ENCODE results near the gene NSD1.

NSD1 gene

GRCh38 chr5:177313561-177314259, 180.1 kb downstream of the NSD1 start:
- no peaks in the 10 kb centered on the region for H3K9me3 ChIP-seq (ENCODE audit: control insufficient read depth, low read length)
- H3K36me3 ChIP-seq (ENCODE audit: control insufficient read depth, insufficient read depth, low read length, severe bottlenecking), result peaks cover 5% of the 10 kb centered on the region
- H3K27me3 ChIP-seq (replicated peaks; ENCODE audit: control insufficient read depth, insufficient read depth, low read length), result no peaks in the 10 kb centered on the region
- H3K9ac ChIP-seq (ENCODE audit: low read length), result no peak overlapping the region
- no peak for DNase-seq (ENCODE audit: low read depth)
- no peak overlapping the region for H3K4me3 ChIP-seq (ENCODE audit: low read length)
- H3K4me1 ChIP-seq (ENCODE audit: control insufficient read depth, insufficient read depth, low read length), result peaks cover 4% of the 10 kb centered on the region

GRCh38 chr5:177314376-177315342, 181.1 kb downstream of the NSD1 start:
- Histone ChIP-seq H3K4me1 (ENCODE audit: control insufficient read depth, insufficient read depth, low read length) (peaks cover 4% of the 10 kb centered on the region), H3K36me3 (ENCODE audit: control insufficient read depth, insufficient read depth, low read length, severe bottlenecking) (peaks cover 5% of the 10 kb centered on the region), H3K4me3 (ENCODE audit: low read length) (no peak overlapping the region), H3K9me3 (ENCODE audit: control insufficient read depth, low read length) (no peaks in the 10 kb centered on the region), H3K9ac (ENCODE audit: low read length) (no peak overlapping the region), H3K27me3 (replicated peaks; ENCODE audit: control insufficient read depth, insufficient read depth, low read length) (no peaks in the 10 kb centered on the region)
- DNase-seq (ENCODE audit: low read depth), result no peak

GRCh38 chr5:177315411-177315810, 181.8 kb downstream of the NSD1 start:
- no peak for DNase-seq (ENCODE audit: low read depth)
- Histone ChIP-seq H3K9me3 (ENCODE audit: control insufficient read depth, low read length) (no peaks in the 10 kb centered on the region), H3K36me3 (ENCODE audit: control insufficient read depth, insufficient read depth, low read length, severe bottlenecking) (peaks cover 10% of the 10 kb centered on the region), H3K9ac (ENCODE audit: low read length) (no peak overlapping the region), H3K27me3 (replicated peaks; ENCODE audit: control insufficient read depth, insufficient read depth, low read length) (no peaks in the 10 kb centered on the region), H3K4me1 (ENCODE audit: control insufficient read depth, insufficient read depth, low read length) (peaks cover 4% of the 10 kb centered on the region), H3K4me3 (ENCODE audit: low read length) (no peak overlapping the region)

GRCh38 chr5:177316005-177316404, 182.4 kb downstream of the NSD1 start:
- Histone ChIP-seq H3K9ac (ENCODE audit: low read length) (no peak overlapping the region), H3K36me3 (ENCODE audit: control insufficient read depth, insufficient read depth, low read length, severe bottlenecking) (peaks cover 10% of the 10 kb centered on the region), H3K4me3 (ENCODE audit: low read length) (no peak overlapping the region), H3K9me3 (ENCODE audit: control insufficient read depth, low read length) (no peaks in the 10 kb centered on the region), H3K4me1 (ENCODE audit: control insufficient read depth, insufficient read depth, low read length) (peaks cover 4% of the 10 kb centered on the region), H3K27me3 (replicated peaks; ENCODE audit: control insufficient read depth, insufficient read depth, low read length) (no peaks in the 10 kb centered on the region)
- DNase-seq (ENCODE audit: low read depth), result no peak

- Histone ChIP-seq H3K9ac (ENCODE audit: low read length) (no peak overlapping the region), H3K36me3 (ENCODE audit: control insufficient read depth, insufficient read depth, low read length, severe bottlenecking) (peaks cover 10% of the 10 kb centered on the region), H3K9me3 (ENCODE audit: control insufficient read depth, low read length) (no peaks in the 10 kb centered on the region), H3K4me1 (ENCODE audit: control insufficient read depth, insufficient read depth, low read length) (no peaks in the 10 kb centered on the region), H3K4me3 (ENCODE audit: low read length) (no peak overlapping the region), H3K27me3 (replicated peaks; ENCODE audit: control insufficient read depth, insufficient read depth, low read length) (no peaks in the 10 kb centered on the region)
- DNase-seq (ENCODE audit: low read depth), result peak; percentile 86
Measured at GRCh38 chr5:177317959-177318377, 184.4 kb downstream of the NSD1 start.

- no peaks in the 10 kb centered on the region for H3K9me3 ChIP-seq (ENCODE audit: control insufficient read depth, low read length)
- no peak overlapping the region for H3K9ac ChIP-seq (ENCODE audit: low read length)
- H3K4me1 ChIP-seq (ENCODE audit: control insufficient read depth, insufficient read depth, low read length), result no peaks in the 10 kb centered on the region
- H3K36me3 ChIP-seq (ENCODE audit: control insufficient read depth, insufficient read depth, low read length, severe bottlenecking), result peaks cover 10% of the 10 kb centered on the region
- H3K27me3 ChIP-seq (replicated peaks; ENCODE audit: control insufficient read depth, insufficient read depth, low read length), result no peaks in the 10 kb centered on the region
- H3K4me3 ChIP-seq (ENCODE audit: low read length), result no peak overlapping the region
- no peak for DNase-seq (ENCODE audit: low read depth)
Measured at GRCh38 chr5:177319913-177320588, 186.5 kb downstream of the NSD1 start.

- Histone ChIP-seq H3K9me3 (ENCODE audit: control insufficient read depth, low read length) (no peaks in the 10 kb centered on the region), H3K4me1 (ENCODE audit: control insufficient read depth, insufficient read depth, low read length) (peaks cover 3% of the 10 kb centered on the region), H3K27me3 (replicated peaks; ENCODE audit: control insufficient read depth, insufficient read depth, low read length) (no peaks in the 10 kb centered on the region), H3K4me3 (ENCODE audit: low read length) (no peak overlapping the region), H3K9ac (ENCODE audit: low read length) (no peak overlapping the region), H3K36me3 (ENCODE audit: control insufficient read depth, insufficient read depth, low read length, severe bottlenecking) (peaks cover 10% of the 10 kb centered on the region)
- no peak for DNase-seq (ENCODE audit: low read depth)
Measured at GRCh38 chr5:177320879-177321278, 187.3 kb downstream of the NSD1 start.

GRCh38 chr5:177325868-177326381, 192.4 kb downstream of the NSD1 start:
- no peak for DNase-seq (ENCODE audit: low read depth)

GRCh38 chr5:177327539-177328522, 194.3 kb downstream of the NSD1 start:
- Histone ChIP-seq H3K9ac (ENCODE audit: low read length) (no peak overlapping the region), H3K9me3 (ENCODE audit: control insufficient read depth, low read length) (no peaks in the 10 kb centered on the region), H3K36me3 (ENCODE audit: control insufficient read depth, insufficient read depth, low read length, severe bottlenecking) (peaks cover 31% of the 10 kb centered on the region), H3K4me1 (ENCODE audit: control insufficient read depth, insufficient read depth, low read length) (peaks cover 18% of the 10 kb centered on the region), H3K4me3 (ENCODE audit: low read length) (no peak overlapping the region), H3K27me3 (replicated peaks; ENCODE audit: control insufficient read depth, insufficient read depth, low read length) (no peaks in the 10 kb centered on the region)
- no peak for DNase-seq (ENCODE audit: low read depth)

More at GRCh38 chr5:177325868-177326381, 192.4 kb downstream of the NSD1 start:
- no peak overlapping the region for H3K9ac ChIP-seq (ENCODE audit: low read length)
- H3K27me3 ChIP-seq (replicated peaks; ENCODE audit: control insufficient read depth, insufficient read depth, low read length), result no peaks in the 10 kb centered on the region
- H3K36me3 ChIP-seq (ENCODE audit: control insufficient read depth, insufficient read depth, low read length, severe bottlenecking), result peaks cover 15% of the 10 kb centered on the region
- H3K4me3 ChIP-seq (ENCODE audit: low read length), result no peak overlapping the region
- H3K9me3 ChIP-seq (ENCODE audit: control insufficient read depth, low read length), result no peaks in the 10 kb centered on the region
- peaks cover 18% of the 10 kb centered on the region for H3K4me1 ChIP-seq (ENCODE audit: control insufficient read depth, insufficient read depth, low read length)

GRCh38 chr5:177328545-177329231, 195.1 kb downstream of the NSD1 start:
- Histone ChIP-seq H3K36me3 (ENCODE audit: control insufficient read depth, insufficient read depth, low read length, severe bottlenecking) (peaks cover 39% of the 10 kb centered on the region), H3K4me3 (ENCODE audit: low read length) (no peak overlapping the region), H3K27me3 (replicated peaks; ENCODE audit: control insufficient read depth, insufficient read depth, low read length) (no peaks in the 10 kb centered on the region), H3K9ac (ENCODE audit: low read length) (no peak overlapping the region), H3K9me3 (ENCODE audit: control insufficient read depth, low read length) (no peaks in the 10 kb centered on the region), H3K4me1 (ENCODE audit: control insufficient read depth, insufficient read depth, low read length) (peaks cover 18% of the 10 kb centered on the region)
- no peak for DNase-seq (ENCODE audit: low read depth)

Data from adipocyte (in vitro differentiated cells).